ENCODE measurements around the gene MYRIP.

The MYRIP gene

DNA sequence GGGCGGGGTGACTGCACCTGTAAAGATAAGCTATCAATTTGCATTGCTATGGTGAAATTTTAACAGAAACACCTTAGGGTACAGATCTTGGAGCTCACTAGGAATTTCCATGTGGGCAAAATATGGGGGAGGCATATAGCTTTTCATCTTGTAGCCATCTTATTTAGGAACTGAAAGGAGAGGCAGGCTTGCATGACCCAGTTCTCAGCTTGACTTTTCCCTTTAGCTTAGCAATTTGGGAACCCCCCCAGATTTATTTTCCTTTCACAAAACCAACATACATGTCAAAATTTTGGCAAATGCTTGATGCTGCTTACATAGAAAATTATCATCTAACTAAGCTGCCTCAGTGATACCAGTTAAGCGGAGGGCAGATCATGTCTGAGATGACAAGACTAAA lies 445.1 kb downstream of the MYRIP start:
- no peak for TF ChIP-seq ZNF384 (IDR thresholded peaks at IDR 0.05)
- TF ChIP-seq ARNT (IDR thresholded peaks at IDR 0.05) = no peak
- TF ChIP-seq FOXK2 (IDR thresholded peaks at IDR 0.05) = no peak
- TF ChIP-seq PKNOX1 (IDR thresholded peaks at IDR 0.05) = no peak
- TF ChIP-seq HDGF (IDR thresholded peaks at IDR 0.05; ENCODE audit: borderline replicate concordance) = no peak
- no peak for TF ChIP-seq TARDBP (IDR thresholded peaks at IDR 0.05)
- no peak for TF ChIP-seq BHLHE40 (IDR thresholded peaks at IDR 0.05; ENCODE audit: borderline replicate concordance)
- TF ChIP-seq LEF1 (IDR thresholded peaks at IDR 0.05; ENCODE audit: borderline replicate concordance) = no peak
- DNase-seq (ENCODE audit: extremely low spot score) = no peak
- ChIA-PET CTCF (no interaction called here), POLR2A (no interaction called here)

DNA sequence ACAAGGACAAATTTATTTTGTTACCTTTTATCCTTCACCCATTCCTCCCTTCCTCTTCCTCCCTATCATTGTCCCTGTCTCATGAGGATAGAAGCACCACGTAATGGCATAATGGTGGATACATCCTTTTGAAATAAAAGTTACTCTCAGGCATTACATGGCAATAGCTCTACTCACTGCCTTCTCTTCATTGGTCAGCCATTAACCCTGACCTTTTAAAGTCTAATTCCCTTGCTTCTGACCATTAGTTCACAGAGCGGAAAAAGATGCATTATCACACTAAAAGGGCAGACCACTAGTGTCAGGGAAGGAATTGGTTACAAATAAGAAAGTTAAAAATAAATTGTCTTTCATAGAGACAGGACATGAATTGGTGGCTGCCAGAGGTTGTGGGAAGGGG lies 445.5 kb downstream of the MYRIP start:
- no peak for TF ChIP-seq FOXK2 (IDR thresholded peaks at IDR 0.05)
- TF ChIP-seq ARNT (IDR thresholded peaks at IDR 0.05) = no peak
- no peak for TF ChIP-seq BHLHE40 (IDR thresholded peaks at IDR 0.05; ENCODE audit: borderline replicate concordance)
- TF ChIP-seq CTBP1 (IDR thresholded peaks at IDR 0.05; ENCODE audit: borderline replicate concordance) = no peak
- TF ChIP-seq L3MBTL2 (conservative IDR thresholded peaks at IDR 0.05) = no peak
- no peak for TF ChIP-seq SP1 (IDR thresholded peaks at IDR 0.05)
- TF ChIP-seq FOXM1 (IDR thresholded peaks at IDR 0.05; ENCODE audit: borderline replicate concordance) = no peak
- TF ChIP-seq NFRKB (IDR thresholded peaks at IDR 0.05) = no peak
- no peak for TF ChIP-seq PKNOX1 (IDR thresholded peaks at IDR 0.05)
- TF ChIP-seq SUZ12 (IDR thresholded peaks at IDR 0.05) = no peak
- no peak for TF ChIP-seq HDGF (IDR thresholded peaks at IDR 0.05; ENCODE audit: borderline replicate concordance)
- TF ChIP-seq ELF4 (IDR thresholded peaks at IDR 0.05) = no peak
- TF ChIP-seq FOXA1 (IDR thresholded peaks at IDR 0.05) = no peak
- TF ChIP-seq TARDBP (IDR thresholded peaks at IDR 0.05) = no peak
- no peak for TF ChIP-seq LEF1 (IDR thresholded peaks at IDR 0.05; ENCODE audit: borderline replicate concordance)
- TF ChIP-seq ZNF384 (IDR thresholded peaks at IDR 0.05) = no peak
- DNase-seq (ENCODE audit: extremely low spot score) = no peak
- CTCF ChIA-PET = no interaction called here
- POLR2A ChIA-PET = no interaction called here

DNA sequence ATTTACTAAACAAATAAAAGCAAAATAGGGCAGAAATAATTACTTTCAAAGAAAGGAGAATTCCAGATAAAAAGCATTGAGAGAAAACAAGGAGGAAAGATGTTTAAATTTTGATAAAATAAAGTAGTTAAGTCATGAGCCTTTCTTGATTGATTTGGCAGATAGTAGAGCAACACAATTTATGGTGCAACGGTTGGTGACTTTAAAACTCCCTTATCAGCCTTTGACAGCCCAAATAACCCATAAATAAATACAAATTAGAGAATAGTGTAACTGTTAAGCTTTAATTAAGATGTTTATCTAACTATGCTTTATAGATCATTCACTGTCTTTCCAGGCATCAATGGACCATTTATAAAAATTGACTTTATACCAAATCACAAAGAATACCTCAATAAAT lies 446.1 kb downstream of the MYRIP start:
- DNase-seq (ENCODE audit: extremely low spot score) = no peak
- CTCF ChIA-PET = no interaction called here
- POLR2A ChIA-PET = no interaction called here
- TF ChIP-seq CTBP1 (IDR thresholded peaks at IDR 0.05; ENCODE audit: borderline replicate concordance) = no peak
- no peak for TF ChIP-seq ARNT (IDR thresholded peaks at IDR 0.05)

DNA sequence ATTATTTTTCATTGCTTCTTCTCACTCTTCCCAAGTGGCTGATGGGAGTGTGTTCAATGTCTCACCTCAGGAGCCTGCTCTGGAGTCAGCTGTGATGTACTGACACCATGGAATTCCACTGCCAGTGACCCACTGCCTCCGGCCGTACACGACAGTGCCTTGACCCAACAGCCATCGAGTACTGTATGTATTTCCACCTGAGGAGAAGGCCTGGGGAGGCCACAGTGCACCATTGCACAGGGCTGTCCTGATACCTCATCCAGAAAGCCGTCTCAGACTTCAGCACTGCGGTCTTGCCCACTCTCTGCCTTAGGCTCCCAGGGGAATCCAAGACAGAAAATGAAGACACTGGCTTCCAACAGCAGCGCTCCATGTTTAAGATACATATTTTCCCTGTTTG lies 448.7 kb downstream of the MYRIP start:
- POLR2A ChIA-PET = no interaction called here
- no peak for TF ChIP-seq ARNT (IDR thresholded peaks at IDR 0.05)
- CTCF ChIA-PET = no interaction called here
- DNase-seq (ENCODE audit: extremely low spot score) = no peak

- no peak for DNase-seq (ENCODE audit: extremely low spot score)
- ChIA-PET POLR2A (no interaction called here), CTCF (no interaction called here)
- TF ChIP-seq TARDBP (IDR thresholded peaks at IDR 0.05) (no peak), L3MBTL2 (conservative IDR thresholded peaks at IDR 0.05) (no peak), FOXM1 (IDR thresholded peaks at IDR 0.05; ENCODE audit: borderline replicate concordance) (no peak), ZNF384 (IDR thresholded peaks at IDR 0.05) (no peak), NFRKB (IDR thresholded peaks at IDR 0.05) (no peak), SP1 (IDR thresholded peaks at IDR 0.05) (no peak), ARNT (IDR thresholded peaks at IDR 0.05) (no peak), FOXA1 (IDR thresholded peaks at IDR 0.05) (no peak), FOXK2 (IDR thresholded peaks at IDR 0.05) (no peak), HDGF (IDR thresholded peaks at IDR 0.05; ENCODE audit: borderline replicate concordance) (no peak), CTBP1 (IDR thresholded peaks at IDR 0.05; ENCODE audit: borderline replicate concordance) (no peak), PKNOX1 (IDR thresholded peaks at IDR 0.05) (no peak), SUZ12 (IDR thresholded peaks at IDR 0.05) (no peak), BHLHE40 (IDR thresholded peaks at IDR 0.05; ENCODE audit: borderline replicate concordance) (no peak), ELF4 (IDR thresholded peaks at IDR 0.05) (no peak)
Measured at GRCh38 chr3:40258555-40258954, 449.1 kb downstream of the MYRIP start.

- DNase-seq (ENCODE audit: extremely low spot score) = no peak
- CTCF ChIA-PET = no interaction called here
- TF ChIP-seq TARDBP (IDR thresholded peaks at IDR 0.05) (no peak), ARNT (IDR thresholded peaks at IDR 0.05) (no peak), L3MBTL2 (conservative IDR thresholded peaks at IDR 0.05) (no peak), FOXM1 (IDR thresholded peaks at IDR 0.05; ENCODE audit: borderline replicate concordance) (no peak), CTBP1 (IDR thresholded peaks at IDR 0.05; ENCODE audit: borderline replicate concordance) (no peak), SUZ12 (IDR thresholded peaks at IDR 0.05) (no peak), FOXA1 (IDR thresholded peaks at IDR 0.05) (no peak), LEF1 (IDR thresholded peaks at IDR 0.05; ENCODE audit: borderline replicate concordance) (no peak), FOXK2 (IDR thresholded peaks at IDR 0.05) (no peak), PKNOX1 (IDR thresholded peaks at IDR 0.05) (no peak), NFRKB (IDR thresholded peaks at IDR 0.05) (no peak), ZNF384 (IDR thresholded peaks at IDR 0.05) (no peak)
- POLR2A ChIA-PET = no interaction called here
Measured at GRCh38 chr3:40262331-40262730, 452.9 kb downstream of the MYRIP start.
